GM21576 (cell line): ENCODE results near the gene C14orf132.
"Not testable (repeated sequence)": the region's sequence is repeated elsewhere in the genome, so short reads cannot be mapped to it uniquely, and the experiment has no call there.

Source experiments
- ATAC-seq: cut with Tn5 transposase; IDR thresholded peaks from one replicate; pipeline ENCODE4 v1.9.1; 2021; ENCODE audit warnings: mild to moderate bottlenecking, moderate library complexity; ENCODE audit not compliant: unreplicated experiment

Gene C14orf132

DNA sequence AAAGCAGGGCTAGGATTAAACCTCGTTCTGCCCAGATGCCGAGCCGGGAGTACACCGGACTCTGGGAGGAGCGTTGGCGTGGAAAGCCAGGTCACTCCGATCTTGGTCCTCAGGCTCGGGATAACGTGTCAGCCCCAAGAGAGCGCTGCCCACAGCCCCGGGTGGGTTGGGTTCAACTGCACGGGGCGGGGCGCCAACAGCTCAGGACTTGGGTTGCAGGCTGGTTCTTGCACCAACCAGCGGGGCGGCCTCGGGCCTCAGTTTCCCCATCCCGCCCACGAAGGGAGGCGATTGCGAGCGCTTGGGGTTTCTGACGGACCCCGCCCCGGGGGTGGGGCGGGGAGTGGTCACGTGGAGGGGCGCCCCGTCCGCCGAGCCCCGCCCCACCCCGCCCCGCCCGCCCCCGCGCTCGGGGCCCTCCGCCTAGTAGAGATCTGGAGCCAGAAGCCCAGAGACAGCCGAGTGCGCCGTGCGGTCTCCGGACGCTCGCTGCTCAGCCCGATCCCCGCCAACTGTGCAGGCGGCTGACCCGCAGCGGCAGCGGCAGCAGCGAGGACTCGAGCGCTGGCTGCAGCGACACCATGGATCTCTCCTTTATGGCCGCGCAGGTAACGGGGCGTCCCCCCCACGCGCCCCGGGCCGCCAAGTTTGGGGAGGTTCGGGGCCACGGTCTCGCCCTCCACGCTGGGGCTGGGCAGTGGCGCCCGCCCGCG is at the start of gene C14orf132:
Gene C14orf132, plus strand, starts transcription at position 443 of the 713 bp plus-strand sequence. Its CDS starts 139 bp downstream, at position 582.
- no peak for ATAC-seq

DNA sequence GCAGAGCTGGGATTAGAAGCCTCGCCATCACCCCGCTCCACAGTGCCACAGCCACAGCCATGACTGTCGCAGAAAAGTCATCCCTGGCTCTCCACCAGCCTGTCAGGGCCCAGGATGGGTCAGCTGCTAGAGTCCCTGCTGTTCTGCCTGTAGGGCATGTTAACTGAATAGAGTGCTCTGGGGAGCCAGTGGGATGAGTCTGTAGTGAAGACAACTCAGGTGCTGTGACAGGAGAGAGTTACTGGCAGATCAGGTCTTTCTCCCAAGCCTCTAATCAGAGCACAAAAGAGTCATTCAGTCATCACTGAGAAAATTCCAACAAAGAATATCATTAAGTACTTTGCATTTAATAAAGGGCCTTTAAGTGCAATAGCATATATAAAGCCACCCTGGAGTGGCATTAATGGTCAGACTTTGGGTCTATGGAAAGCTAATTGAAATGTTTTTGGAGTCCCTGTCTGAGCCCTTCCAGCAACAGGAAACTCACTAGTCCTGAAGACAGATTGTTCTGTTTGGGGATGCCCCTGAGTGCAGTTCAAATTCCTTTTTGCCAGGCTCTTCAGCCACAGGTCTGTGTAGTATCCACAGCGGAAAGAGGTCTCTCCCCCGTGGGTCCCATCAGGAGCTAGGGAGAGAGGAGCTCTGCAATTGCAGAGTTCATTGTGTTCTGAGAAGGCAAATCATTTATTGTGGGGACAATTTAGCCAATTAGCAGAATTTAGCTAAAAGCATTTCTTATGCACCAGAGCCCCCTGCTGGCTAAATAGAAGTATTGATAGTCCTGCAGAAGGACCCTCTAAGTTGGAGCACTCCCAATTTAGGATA is 45.2 kb upstream of the C14orf132 start:
- no peak for ATAC-seq

GRCh38 chr14:95994593-95994928 is 44.6 kb upstream of the C14orf132 start:
- ATAC-seq, result no peak

DNA sequence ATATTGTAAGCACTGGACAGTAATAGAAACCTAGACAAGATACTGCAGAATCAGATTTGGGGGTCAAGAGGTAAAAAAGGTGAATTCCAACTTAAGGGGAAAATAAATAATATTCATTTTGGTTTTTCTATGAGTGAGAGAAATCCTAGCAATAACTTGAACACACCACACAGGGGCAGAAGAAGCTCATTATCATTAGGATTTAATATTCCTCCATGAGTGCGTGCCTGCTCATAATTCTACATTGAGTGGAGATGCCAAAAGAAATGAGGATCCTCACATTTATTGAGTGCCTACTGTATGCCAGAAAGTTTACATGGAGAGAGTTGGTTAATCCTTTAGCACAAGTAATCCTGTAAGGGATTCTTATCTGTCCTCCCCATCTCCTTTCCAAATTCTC is 40.5 kb upstream of the C14orf132 start:
- ATAC-seq, result no peak

DNA sequence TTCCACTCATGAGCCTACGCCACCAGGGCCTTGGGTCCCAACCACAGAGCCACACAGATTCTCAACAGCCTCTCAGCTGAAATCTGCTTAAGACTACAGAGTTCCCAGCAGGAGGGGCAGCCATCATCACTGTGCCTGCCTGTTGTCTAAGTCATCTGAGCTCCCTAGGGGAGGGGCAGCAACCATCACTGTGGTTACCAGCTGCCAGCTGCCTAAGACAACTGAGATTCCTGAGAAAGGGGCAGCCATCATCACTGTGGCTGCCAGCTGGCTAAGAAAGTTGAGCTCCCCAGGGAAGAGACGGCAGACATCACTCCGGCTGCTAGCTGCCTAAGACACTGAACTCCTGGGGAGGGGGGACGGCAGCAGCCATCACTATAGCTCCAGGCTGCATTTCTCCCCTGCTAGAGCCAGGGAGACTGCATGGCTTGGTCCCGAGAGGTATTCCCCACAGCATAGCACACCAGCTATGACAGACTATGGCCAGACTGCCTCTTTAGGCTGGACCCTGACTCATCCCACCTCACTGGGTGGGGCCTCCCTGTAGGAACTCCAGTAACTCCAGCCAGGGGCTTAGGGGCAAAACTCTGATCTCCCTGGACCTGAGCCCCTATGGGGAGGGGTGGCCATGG is 37.2 kb upstream of the C14orf132 start:
- no peak for ATAC-seq

DNA sequence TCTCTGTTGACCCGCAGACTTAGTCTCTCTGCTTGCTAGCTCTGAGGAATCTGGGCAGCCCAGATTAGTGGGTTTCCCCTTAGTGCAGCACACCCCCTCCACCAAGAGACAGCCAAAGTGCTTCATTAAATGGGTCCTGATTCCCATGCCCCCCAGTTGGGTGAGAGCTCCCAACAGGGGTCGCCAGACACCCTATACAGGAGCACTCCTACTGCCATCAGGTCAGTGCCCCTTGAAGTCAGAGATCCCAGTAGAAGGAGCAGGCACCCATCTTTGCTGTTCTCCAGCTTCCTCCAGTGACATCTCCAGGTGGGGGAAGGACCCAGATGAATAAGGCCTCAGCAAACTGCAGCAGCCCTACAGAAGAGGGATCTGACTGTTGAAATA is 36.7 kb upstream of the C14orf132 start:
- no peak for ATAC-seq

- no peak for ATAC-seq
Measured at GRCh38 chr14:96011131-96011530, 28.0 kb upstream of the C14orf132 start.

- ATAC-seq, result no peak
Measured at GRCh38 chr14:96011607-96012006, 27.6 kb upstream of the C14orf132 start.

GRCh38 chr14:96012757-96013156 is 26.4 kb upstream of the C14orf132 start:
- ATAC-seq, result not testable (repeated sequence)

- ATAC-seq, result no peak
Measured at GRCh38 chr14:96014176-96014575, 25.0 kb upstream of the C14orf132 start.

DNA sequence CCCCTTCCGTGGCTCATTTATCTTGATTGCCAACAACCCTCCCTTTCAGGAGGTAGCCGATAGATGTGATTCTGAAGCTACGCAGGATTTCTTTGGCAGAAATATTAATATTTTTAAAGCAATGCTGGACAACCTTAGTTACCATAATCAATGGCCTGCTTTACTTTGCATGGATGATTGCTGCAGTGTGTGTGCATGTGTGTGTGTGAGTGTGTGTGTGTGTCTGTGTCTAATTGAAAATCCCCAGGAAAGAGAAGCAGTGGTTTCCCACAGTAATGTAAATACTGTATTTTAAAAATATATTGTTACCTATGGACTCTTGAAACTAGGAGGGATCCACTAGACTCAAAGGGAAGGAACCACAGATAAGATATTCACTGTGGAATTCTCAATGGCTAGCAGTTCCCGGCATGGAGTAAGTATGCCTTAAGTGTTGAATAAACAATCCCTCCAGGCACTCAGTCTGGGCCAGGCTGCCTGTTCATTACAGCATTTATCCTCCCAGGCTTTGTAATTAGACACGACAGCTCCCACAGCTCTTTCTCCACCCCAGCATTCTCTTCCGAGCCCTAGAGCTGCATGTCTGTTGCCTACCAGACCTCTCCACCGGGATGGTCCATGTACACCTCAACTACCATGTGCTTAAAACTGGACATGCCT is 22.5 kb upstream of the C14orf132 start:
- ATAC-seq, result no peak

- no peak for ATAC-seq
Measured at GRCh38 chr14:96017882-96018281, 21.3 kb upstream of the C14orf132 start.

DNA sequence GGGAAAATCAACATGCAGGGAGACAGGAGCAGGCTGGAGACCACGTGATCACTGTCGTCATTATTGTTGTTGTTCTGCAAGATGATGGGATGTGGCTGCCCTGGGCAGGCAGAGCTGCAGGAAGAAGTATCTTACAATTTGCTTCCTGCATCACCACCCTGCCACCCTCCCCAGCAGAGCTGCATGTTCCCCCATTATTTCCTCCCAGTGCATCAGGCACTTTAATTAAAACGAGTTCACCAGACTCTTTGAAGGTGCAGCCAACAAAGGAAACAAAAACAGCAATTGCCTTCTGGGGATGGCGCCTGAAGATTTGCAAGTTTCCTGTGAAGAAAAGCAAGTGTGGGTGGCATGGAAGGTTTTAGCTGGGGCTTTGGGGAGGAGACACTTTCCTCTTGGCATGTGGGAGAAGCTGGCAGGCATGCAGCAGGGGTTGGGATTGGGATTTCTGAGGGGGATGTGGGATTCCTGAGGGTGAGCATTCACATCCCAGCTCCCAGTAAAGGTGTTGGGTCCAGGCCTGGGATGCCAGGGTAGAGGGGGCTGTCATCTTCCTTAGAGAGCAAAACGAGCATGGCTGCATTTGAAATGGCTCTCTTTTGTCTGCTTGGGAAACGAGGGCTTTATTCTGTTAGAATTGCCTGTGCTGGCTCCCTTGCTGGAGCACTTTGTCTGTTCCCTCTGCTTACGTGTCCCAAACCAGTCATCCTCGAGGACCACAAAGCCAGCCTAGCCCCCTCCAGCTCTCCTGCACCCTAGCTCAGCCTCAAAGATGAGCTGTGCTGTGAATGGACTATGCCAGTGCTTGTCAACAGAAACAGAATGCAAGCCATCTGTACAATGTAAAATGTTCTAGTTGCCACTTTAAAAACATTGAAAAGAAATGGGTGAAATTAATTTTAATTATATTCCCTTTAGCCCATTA is 11.5 kb upstream of the C14orf132 start:
- ATAC-seq, result no peak

GRCh38 chr14:96029089-96029645 is 10.0 kb upstream of the C14orf132 start:
- no peak for ATAC-seq

DNA sequence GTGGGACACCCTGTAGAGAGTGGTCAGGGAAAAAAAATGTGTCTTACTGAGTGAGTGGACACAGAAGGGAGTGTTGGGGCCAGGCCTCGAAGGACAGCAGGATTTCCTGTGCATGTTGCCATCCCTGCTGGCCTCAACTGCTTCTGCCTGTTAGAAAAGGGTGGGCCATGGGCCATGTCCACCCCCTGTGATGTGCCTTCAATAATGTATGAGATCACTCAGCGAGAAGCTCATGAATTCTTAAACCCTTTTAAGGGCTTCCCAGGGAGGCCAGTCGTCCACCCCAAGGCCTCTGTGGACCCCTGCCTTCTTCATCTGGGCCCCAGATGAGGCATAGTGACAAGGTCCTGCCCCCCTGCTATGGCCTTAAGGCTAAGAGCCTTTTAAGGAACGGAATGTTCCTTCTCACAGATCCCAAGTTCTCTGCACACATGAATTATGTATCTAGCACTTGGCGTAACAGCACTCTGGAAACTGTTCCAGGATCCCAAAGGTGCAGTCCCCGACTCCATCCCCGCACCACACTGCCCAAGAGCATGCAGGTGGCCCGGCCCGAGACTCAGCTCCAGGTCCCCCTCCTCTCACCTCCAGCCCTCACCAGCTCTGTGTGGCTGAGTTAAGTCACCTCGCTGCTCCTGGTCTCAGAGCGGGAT is 8.9 kb upstream of the C14orf132 start:
- ATAC-seq, result no peak

- ATAC-seq, result no peak
Measured at GRCh38 chr14:96031691-96032090, 7.5 kb upstream of the C14orf132 start.

- ATAC-seq, result no peak
Measured at GRCh38 chr14:96035456-96035855, 3.7 kb upstream of the C14orf132 start.

DNA sequence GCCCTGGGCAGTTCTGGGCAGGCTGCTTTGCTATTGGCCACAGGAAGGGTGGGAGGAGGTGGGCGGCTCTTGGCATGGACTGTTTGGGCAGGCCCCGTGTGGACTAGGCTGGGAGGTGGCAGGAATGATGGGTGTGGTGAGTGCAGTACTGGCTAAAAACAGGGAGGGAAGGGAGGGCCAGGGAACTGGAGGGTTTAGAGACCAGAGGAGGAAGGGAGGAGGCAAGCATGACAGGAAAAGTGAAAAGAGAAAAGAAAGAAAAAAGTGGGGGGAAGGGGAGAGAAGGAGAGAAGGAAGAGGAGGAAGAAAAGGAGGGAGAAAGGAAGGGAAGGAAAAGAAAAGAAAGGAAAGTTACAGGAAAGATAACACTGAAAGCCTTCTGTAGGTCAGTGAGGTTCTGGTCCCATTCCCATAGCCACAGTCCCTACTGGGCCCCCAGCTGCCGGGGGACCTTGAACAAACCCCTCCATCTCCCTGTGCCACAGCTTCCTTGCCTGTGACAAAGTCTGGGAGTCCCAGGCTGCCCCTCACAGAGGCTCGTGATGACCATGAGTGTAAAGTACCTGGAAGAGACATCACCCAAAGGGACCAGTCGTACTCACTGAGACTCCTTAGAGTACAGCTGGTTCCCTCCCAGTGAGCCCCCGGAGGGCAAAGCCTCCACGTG is 1.1 kb upstream of the C14orf132 start:
- no peak for ATAC-seq

DNA sequence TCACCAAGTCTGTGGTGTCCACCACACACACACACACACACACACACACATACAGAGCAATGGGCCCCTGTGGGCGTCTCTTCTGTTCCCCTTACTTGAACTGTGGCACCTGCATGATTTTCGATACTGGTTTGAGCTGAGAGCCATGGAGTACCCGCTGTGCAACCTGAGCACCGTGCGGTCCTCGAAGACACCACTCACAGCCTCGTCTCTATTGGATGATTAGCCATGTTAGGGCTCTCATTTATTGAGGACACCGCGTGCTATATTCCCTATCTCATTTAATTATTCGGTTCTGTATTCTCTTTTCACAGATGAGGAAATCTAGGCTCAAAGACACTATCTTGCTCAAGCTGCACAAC is 623 bp upstream of the C14orf132 start:
- no peak for ATAC-seq
